NCI-H748 treated with DMSO at 0.1 percent for 48 hours (cell line): ENCODE results near the gene EP400.
"Not testable (repeated sequence)": the region's sequence is repeated elsewhere in the genome, so short reads cannot be mapped to it uniquely, and the experiment has no call there.

Experiments
- DNase-seq: peaks from one replicate; lab custom pipeline; 2025; lab: John Stamatoyannopoulos, UW

Gene EP400

DNA sequence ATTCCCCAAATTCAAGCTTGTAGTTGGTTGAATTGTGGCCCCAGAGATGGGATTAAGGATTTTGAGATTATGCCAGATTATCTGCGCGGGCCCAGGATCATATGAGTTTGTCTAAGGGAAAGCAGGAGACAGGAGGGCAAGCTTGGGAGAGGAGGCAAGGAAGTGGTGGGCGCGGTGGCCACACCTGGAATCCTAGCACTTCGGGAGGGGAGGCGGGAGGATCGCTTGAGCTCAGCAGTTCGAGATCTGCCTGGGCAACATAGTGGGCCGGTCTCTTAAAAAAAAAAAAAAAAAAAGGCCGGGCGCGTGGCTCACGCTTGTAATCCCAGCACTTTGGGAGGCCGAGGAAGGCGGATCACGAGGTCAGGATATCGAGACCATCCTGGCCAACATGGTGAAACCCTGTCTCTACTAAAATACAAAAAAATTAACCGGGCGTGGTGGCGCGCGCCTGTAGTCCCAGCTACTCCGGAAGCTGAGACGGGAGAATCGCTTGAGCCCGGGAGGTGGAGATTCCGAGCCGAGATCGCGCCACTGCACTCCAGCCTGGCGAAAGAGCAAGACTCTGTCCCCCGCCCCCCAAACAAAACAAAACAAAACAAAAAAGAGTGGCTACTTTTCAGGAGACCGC lies 21.5 kb upstream of the EP400 start:
- no peak for DNase-seq

DNA sequence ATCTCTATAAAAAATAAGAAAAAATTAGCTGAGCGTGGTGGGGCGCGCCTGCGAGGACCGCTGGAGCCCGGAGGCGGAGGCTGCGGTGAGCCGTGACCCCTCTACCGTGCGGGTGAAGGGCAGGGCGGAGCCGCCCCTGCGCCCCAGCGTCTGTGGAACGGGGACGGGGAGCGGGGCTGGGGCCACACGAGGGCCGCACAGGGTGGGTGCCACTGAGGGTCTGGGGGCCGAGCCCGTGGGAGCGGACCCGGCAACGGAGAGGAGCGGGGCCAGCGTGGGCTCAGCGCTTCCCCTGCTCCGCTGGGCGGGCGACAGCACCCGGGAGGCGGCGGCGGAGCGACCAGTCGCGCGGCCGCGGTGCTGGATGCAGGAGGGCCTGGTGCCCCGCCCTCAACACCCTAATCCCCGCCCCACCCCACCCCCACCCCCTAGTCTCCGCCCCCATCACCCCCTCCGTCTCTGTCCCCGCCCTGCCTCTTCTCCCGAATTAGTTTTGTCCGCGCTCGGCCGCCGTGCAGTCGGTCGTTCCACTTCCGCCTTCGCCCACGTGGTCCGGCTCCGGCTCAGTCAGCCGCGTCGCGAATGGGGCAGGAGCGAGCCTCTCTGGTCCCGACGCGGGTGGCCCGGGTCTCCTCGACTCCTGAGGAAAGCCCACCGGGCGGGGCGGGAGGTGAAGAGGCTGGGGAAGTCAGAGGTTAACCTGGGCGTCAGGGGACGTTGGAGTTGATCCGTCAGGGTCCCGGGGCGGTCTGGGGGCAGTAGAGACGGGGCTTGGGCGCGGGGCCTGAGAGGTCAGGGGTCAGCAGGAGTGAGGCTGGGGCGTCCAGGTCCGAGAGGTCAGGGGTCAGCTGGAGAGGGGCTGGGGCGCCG lies 20.8 kb upstream of the EP400 start, which contains the start of gene PUS1:
TSS of gene PUS1 (plus strand) at position 566 of the 870 bp plus-strand sequence. CDS start 447 bp downstream, outside the sequence.
- DNase-seq, result peak; percentile 83

DNA sequence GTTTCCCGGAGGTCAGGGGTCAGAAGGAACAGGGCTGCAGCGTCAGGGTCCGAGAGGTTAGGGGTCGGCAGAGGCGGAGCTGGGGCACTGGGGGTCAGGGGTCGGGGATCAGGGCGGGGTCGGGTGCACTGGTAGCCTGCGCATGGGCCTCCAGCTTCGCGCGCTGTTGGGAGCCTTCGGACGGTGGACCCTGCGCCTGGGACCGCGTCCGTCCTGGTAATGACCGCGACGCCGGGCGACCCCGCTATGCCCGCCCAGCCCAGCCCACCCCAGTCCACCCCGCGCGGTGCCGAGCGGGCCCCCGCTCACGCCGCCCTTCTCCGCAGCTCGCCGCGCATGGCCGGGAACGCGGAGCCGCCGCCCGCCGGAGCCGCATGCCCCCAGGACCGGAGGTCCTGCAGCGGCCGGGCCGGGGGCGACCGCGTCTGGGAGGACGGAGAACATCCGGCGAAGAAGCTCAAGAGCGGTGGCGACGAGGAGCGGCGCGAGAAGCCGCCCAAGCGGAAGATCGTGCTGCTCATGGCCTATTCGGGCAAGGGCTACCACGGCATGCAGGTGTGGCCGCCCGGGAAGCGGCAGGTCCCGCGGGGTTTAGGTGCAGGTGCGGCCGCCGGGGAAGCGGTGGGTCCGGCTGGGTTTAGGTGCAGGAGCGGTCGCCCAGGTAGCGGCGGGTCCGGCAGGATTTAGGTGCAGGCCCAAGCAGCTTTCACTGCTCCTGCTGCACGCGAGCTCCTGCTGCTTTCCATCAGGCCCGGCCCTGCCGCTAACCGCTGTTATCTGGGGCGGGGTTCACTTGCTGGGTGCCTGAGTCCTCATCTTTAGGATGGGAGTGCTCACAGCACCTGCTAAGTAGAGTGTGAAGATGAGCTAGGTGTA lies 19.9 kb upstream of the EP400 start:
- DNase-seq, result no peak

DNA sequence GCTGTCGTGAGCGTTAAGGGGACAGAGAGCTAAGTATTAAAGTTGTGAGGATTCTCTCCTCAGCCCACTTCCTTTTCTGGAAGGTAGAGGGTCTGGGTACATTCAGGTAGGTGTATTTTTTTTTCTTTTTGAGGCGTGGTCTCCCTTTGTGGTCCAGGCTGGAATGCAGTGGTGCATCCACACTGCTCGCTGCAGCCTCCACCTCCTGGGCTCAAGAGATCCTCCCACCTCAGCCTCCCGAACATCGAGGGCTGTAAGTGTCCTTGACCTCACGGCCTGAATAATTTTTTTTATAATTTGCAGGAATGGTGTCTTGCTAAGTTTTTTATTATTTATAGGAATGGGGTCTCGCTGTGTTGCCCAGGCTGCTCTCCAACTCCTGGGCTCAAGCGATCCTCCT lies 19.2 kb upstream of the EP400 start:
- DNase-seq, result no peak

DNA sequence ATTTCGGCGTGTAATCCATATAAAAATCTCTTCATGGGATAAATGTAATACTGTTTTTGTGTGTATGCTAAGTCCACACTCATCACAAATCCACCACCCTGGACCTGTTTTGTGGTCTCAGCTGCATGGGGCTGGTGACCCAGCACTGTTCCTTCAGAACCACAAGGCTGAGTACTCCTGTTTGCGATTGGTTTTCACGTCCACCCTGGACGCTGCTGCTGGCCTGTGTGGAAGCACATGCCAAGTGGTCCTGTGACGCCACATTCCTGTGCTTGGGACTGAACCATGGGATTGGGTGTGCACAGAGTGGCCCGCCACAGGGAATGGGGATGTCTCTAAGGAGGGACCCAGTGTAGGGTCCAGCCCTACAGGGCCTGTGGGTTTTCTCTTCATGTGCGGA lies 16.4 kb upstream of the EP400 start:
- DNase-seq, result no peak

DNA sequence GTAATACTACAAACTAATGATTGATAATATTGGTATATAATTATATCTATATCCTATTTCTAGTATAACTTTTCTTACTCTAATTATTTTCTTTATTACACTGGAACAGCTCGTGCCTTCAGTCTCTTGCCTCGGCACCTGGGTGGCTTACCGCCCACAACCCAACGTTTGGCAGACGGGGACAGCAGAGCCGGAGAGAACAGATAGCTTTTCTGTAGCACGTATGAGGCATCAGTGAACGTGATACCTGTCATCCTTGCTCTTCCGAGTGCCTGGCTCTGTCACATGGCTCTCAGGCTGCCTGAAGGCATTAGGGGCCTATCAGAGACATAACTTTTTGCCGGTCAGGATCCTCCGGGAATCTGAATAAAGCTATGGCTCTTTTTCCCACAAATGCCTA lies 15.2 kb upstream of the EP400 start:
- DNase-seq, result no peak

DNA sequence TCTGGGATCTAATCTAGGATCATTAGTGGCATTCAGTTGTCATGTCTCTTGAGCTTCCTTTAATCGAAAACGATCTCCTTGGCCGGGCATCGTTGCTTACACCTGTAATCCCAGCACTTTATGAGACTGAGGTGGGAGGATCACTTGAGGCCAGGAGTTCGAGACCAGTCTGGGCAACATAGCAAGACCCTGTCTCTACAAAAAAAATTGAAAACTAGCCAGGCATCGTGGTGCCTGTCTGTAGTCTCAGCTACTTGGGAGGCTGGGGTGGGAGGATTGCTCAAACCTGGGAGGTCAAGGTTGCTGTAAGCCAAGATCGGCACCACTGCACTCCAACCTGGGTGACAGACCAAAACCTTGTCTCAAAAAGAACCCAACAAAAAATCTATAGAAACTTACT lies 11.7 kb upstream of the EP400 start:
- no peak for DNase-seq

DNA sequence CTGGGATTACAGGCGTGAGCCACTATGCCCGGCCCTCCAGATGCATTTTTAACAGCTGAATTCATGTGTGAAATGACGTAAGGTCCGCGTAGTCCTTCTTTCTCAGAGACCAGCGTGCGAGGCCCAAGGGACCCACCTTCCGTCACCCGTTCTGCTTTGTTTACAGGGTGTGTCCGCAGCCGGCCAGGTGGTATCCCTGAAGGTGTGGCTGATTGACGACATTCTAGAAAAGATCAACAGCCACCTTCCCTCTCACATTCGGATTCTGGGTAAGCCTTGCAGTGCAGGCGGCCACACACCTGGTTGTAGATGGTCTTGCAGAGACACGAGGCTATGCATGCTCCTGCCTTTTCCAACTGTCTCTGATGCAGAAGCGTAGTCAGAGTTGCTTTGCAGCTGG lies 10.7 kb upstream of the EP400 start:
- no peak for DNase-seq

DNA sequence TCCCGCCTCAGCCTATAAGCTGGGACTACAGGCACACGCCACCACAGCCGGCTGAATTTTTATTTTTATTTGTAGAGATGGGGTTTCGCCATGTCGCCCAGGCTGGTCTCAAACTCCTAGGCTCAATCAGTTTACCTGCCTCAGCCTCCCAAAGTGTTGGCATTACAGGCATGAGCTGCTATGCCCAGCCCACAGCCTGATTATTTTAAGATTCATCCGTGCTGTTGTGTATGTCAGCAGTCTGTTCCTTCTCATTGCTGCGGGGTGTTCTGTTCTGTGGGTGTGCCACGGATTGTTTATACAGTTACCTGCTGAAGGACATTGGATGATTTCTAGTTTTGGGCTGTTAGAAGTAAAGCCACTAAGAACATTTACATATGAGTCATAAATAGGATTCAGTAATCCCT lies 9.6 kb upstream of the EP400 start:
- DNase-seq, result no peak

DNA sequence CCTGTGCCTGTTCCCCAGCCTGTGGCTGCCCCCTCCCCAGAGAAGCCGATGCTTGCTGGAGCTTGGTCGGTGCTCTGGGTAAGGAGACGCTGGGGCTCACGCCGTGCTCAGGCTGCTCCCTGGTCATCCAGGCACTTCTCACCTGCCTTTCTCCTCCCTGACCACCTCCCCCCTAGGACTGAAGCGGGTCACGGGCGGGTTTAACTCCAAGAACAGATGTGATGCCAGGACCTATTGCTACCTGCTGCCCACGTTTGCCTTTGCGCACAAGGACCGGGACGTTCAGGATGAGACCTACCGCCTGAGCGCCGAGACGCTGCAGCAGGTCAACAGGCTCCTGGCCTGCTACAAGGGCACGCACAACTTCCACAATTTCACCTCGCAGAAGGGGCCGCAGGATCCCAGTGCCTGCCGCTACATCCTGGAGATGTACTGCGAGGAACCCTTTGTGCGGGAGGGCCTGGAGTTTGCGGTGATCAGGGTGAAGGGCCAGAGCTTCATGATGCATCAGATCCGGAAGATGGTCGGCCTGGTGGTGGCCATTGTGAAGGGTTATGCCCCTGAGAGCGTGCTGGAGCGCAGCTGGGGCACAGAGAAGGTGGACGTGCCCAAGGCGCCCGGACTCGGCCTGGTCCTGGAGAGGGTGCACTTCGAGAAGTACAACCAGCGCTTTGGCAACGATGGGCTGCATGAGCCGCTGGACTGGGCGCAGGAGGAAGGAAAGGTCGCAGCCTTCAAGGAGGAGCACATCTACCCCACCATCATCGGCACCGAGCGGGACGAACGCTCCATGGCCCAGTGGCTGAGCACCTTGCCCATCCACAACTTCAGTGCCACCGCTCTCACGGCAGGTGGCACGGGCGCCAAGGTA lies 8.4 kb upstream of the EP400 start:
- no peak for DNase-seq

DNA sequence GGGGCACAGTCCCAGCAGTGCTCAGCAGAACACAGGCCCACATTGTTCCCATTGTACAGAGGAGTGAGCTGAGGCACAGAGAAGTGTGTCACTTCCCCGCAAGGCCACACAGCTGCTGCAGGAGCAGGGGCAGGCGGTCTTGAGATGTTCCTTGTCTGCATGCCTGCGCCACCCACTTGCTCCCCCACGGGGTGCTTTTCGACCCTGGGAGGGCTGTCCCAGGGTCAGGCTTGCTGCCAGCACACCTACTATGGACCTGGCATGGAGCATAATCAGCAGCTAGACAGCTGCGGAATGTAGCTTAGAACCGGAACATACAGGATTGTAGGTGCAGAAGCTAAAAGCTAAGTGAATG lies 7.8 kb upstream of the EP400 start:
- DNase-seq, result no peak

DNA sequence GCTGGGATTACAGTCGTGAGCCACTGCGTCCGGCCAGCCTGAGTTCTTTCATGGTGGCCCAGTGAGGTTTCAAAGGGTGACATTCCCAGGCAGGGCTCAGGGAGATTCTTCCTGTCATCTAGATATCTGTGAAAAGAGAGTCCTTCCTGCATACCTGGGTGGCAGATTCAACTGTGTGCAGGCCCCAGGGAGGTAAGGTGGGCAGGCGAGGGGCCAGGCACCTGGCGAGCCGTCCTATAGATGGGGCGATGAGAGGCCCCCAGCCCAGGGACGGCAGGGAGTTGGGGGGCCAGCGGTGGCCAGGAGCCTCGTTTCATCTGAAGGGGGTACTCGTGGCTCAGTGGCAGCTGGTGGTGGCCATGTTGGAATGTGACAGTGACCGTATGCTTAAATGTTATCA lies 7.1 kb upstream of the EP400 start:
- DNase-seq, result no peak

DNA sequence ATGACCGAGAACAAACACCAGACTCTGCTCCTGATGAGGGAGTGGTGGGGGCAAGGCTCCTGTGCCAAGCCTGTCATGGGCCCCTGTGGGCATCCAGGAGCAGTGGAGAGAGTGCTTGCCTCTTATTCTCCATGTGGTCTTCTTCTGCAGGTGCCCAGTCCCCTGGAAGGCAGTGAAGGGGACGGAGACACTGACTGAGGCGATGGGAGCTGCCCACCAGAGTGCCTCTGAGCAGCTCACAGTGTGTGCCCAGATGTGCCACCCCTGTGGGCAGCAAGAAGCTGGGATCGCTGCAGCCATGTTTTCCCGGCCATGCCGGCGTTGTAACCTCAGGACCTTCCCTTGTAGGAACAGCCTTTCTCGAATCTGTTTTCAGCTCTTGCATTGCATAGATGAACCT lies 6.4 kb upstream of the EP400 start:
- DNase-seq, result no peak

DNA sequence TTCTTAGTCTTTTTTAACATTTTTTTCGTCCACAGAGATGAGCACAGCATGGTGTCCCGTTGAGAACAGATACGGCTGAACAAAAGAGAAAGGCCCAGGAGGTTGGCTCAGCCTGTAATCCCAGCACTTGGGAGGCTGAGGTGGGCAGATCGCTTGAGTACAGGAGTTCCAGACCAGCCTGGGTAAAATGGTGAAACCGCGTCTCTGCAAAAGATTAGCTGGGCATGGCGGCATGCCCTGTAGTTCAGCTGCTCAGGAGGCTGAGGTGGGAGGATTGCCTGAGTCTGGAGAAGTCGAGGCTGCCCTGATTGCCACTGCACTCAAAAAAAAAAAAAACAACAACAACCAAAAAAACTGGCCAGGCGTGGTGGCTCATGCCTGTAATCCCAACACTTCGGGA lies 5.9 kb upstream of the EP400 start:
- no peak for DNase-seq

DNA sequence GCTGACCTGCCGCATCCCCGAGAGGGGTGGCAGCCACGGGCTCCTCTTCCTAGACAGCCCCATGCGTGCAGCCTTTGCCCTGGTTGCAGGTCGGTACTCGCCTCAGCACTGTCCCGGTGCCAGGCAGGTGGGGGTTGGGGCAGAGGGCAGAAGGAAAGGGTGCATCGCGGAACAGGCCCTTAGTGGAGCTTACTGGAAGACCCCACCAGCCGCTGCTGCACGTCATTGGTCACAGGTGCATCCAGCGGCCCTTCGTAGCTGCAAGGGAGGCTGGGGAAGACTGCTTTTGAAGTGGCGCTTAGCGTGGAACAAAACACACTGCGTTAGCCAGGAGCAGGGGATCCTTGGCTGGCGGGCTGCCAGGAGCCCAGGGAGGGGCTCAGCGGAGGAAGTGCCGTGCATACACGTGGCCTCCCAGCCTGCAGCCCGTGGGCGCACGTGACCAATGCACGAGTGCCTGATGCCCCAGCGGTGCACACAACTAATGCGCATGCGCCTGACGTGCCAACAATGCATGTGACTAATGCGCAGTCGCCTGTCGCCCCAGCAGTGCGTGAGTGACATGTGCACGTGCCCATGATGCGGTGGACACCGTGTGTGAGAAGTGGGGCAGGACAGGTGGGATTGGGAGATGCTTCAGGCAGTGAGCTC lies 5.0 kb upstream of the EP400 start:
- DNase-seq, result no peak

DNA sequence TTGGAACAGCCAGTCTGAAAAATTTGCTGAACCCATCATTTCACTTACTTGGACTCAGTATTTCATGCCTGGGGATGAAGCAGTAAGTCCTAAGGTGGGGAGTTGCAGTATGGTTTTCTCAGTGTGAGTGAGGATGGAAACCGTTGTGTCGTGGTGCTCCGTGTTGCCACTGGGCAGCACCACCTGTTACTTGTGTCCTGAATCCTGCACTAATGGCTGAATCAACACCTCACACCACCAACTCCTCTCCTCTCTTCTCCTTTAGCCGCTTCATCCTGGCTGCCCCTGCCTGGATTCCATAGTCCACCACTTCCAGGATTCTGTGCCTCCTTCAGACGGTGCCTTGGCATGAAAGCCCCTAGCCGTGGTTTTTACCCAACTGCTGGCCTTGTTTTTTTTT lies 3.0 kb upstream of the EP400 start:
- no peak for DNase-seq

DNA sequence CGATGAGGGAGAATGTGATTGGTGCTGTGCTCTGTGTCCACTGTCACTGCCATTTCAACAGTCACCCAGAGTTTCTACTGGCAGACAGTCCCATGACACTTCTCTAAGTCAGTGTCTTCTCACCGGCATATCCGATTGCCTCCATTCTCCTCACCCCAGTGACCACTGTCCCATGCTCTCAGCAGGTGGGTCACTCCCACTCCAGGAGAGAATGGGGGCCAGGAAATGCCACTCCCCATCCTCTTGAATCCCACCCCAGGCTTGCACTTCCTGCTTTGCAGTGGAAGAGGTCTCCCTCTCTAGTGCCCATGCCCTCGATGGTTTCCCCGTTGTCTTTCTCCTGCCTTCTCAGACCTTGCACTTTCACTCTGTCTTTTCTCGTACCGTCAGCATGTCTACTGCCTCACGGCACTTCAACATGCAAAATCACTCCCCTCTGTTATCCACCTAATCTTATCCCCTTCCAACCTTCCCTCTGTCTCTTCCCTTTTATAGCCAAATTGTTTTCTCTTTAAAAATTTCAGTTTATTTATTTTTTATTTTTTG lies 2.2 kb upstream of the EP400 start:
- DNase-seq, result no peak

DNA sequence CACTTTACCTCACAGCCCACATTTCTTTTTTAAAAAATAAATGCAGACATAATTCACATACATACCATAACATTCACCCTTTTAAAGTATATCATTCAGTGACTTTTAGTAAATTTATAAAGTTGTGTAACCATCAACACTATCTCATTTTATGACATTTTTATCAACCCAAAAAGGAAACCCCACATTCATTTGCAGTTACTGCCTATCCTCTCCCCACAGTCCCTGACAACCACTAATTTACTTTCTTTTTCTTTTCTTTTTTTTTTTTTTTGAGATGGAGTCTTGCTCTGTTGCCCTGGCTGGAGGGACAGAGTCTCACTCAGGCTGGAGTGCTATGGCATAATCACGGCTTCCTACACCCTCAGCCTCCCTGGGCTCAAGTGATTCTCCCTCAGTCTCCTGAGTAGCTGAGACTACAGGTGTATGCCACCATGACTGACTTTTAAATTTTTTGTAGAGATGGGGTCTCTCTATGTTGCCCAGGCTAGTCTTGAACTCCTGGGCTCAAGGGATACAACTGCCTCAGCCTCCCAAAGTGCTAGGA lies 1.5 kb upstream of the EP400 start:
- DNase-seq, result no peak

DNA sequence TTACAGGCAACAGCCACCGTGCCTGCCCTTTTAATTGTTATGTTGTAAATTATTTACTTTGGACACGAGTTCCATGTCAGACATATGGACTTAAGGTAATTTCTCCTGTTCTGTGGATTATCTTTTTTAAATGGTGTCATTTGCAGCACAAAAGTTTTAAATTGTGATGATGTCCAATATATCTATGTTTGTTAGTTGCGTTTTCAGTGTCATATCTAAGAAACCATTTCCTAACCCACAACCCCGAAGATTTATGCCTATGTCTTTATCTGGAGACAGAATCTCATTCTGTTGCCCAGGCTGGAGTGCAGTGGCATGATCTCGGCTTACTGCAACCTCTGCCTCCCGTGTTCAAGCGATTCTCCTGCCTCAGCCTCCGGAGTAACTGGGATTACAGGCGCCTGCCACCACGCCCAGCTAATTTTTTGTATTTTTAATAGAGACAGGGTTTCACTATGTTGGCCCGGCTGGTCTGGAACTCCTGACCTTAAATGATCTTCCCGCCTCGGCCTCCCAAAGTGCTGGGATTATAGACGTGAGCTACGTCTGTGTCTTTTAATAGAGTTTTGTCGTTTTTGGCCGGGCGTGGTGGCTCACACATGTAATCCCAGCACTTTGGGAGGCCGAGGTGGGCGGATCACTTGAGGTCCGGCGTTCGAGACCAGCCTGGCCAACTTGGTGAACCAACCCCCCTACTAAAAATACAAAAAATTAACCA lies 870 bp upstream of the EP400 start:
- not testable (repeated sequence) for DNase-seq
